ENCODE results near the gene TSNAX.

DNA sequence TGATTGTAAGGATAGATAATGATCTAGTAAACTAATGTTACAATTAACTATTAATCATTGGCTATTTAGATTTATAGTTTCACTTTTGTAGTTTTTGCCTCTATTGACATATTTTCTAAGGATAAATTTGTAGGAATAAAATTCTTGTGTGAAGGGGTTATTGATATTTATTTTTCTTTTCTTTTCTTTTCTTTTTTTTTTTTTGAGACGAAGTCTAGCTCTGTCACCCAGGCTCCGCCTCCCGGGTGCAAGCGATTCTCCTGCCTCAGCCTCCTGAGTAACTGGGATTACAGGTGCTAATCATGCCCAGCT is 74.2 kb downstream of the TSNAX start:
- TF ChIP-seq POLR2A (IDR thresholded peaks at IDR 0.05; ENCODE audit: low read depth, low read length) (no peak), SPI1 (IDR thresholded peaks at IDR 0.05; ENCODE audit: low read depth, low read length) (no peak), POLR2AphosphoS5 (IDR thresholded peaks at IDR 0.05; ENCODE audit: low read depth, low read length) (no peak)

Data from GM12891 (cell line).